Uterus (tissue), 4 donors: ENCODE measurements around the gene SLC6A7. TPM values are rescaled to one million over a fixed set of nuclear protein-coding genes. Genes with fewer than 3 reads are reported as not detected.

Experiments used
- DNase-seq, 2 donors: peaks; one replicate each; pipeline ENCODE4 v3.0.0-alpha.2; 2019 to 2020
- H3K27ac ChIP-seq, 2 donors: fragments of 200-600 bp; sonication (generic); 1 replicate in 1 of 2; 2 replicates in 1 of 2; pipeline ENCODE4 v1.5.1; 2016 to 2018
- H3K27me3 ChIP-seq, 2 donors: fragments of 200-600 bp; sonication (generic); one replicate each; pipeline ENCODE4 v1.5.1; 2018 to 2019; ENCODE audit warnings: control low read depth in 1 of 2
- H3K36me3 ChIP-seq, 2 donors: fragments of 200-600 bp; sonication (generic); one replicate each; pipeline ENCODE4 v1.5.1; 2019; ENCODE audit warnings: control low read depth in 1 of 2
- H3K4me1 ChIP-seq, 2 donors: fragments of 200-600 bp; sonication (generic); one replicate each; pipeline ENCODE4 v1.5.1; 2018 to 2019; ENCODE audit warnings: control low read depth in 1 of 2
- H3K4me3 ChIP-seq, 2 donors: fragments of 200-600 bp; sonication (generic); 1 replicate in 1 of 2; 2 replicates in 1 of 2; pipeline ENCODE4 v1.5.1; 2018 to 2019; ENCODE audit warnings: mild to moderate bottlenecking in 1 of 2
- H3K9me3 ChIP-seq, 2 donors: fragments of 200-600 bp; sonication (generic); one replicate each; pipeline ENCODE4 v1.5.1; 2019; ENCODE audit warnings: control low read depth in 1 of 2
- POLR2A ChIP-seq, 2 donors: fragments of 450-650 bp; IDR thresholded peaks; one replicate each; pipeline ENCODE4 v1.6.1; 2016; ENCODE audit warnings: antibody characterized with exemption in 2 of 2, mild to moderate bottlenecking in 1 of 2, moderate library complexity in 1 of 2
- intact Hi-C: fragments of 100-400 bp; cut with DNase I; formaldehyde crosslinking; loops from one replicate; pipeline ENCODE4 v1.15.1; 2023; ENCODE audit warnings: low total_unique reads
- total RNA-seq, 4 donors: library from RNA; depleted of rRNA in 3 of 4; stranded (reverse); fragments of >200 nt in 3 of 4; gene quantifications; one replicate each; pipeline versions ENCODE4 v1.1.0 to v1.2.4, GENCODE V29; 2014 to 2023
- TF ChIP-seq, protein P1 (sequence below), 4 experiments: fragments of 200-600 bp in 2 of 4; fragments of 450-650 bp in 2 of 4; sonication (generic) in 2 of 4; IDR thresholded peaks; one replicate each; pipeline ENCODE4 v1.5.1; 2016 to 2019; ENCODE audit warnings: antibody characterized with exemption in 4 of 4, mild to moderate bottlenecking in 2 of 4, moderate library complexity in 1 of 4
- donor health status: DM: yes; HTN: yes; CAD: no.

The SLC6A7 gene
- total RNA-seq, 4 donors from 2014 or later = not detected

DNA sequence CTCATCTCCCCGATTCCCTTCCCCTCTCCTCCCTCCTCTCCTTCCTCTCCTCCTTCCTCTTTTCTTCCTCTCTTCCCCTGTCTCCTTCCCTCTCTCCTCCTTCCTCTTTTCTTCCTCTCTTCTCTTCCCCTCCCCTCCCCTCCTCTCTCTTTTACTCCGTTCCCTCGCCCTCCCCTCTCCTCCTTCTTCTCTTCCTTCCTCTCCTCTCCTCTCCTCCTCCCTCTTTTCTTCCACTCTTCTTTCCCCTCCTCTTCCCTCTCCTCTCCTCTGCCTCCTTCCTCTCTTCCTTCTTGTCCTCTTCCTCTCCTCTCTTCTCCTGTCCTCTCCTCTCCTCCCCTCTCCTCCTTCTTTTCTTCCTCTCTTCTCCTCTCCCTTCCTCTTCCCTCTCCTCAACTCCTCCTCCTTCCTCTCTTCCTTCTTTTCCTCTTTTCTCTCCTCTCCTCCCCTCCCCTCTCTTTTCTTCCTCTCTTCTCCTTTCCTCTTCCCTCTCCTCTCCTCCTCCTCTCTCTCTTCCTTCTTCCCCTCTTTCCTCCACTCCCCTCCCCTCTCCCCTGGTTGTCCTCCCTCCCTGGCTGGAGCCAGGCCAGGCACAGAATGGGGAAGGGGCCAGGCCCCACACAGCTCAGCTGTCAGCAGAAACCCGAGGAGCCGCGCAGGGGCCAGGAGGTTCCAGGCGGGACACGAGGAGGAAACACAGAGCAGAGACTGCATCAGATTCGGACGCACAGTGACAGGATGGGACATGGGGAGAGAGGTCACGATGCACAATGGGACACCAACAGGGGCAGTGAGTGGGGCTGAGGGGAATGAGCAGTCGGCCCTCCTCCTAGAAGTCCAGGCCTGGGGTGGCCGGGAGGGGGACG is 51.7 kb downstream of the SLC6A7 start:
- peaks cover 0 to 17% of the 10 kb centered on the region in 2 donors for H3K4me1 ChIP-seq
- no peaks in the 10 kb centered on the region for H3K27me3 ChIP-seq
- H3K9me3 ChIP-seq = no peaks in the 10 kb centered on the region
- no peak overlapping the region for H3K27ac ChIP-seq
- H3K36me3 ChIP-seq = no peaks in the 10 kb centered on the region
- no peak for DNase-seq
- H3K4me3 ChIP-seq = no peak overlapping the region
- intact Hi-C loops = no loop called here
- TF ChIP-seq, protein P1, sequence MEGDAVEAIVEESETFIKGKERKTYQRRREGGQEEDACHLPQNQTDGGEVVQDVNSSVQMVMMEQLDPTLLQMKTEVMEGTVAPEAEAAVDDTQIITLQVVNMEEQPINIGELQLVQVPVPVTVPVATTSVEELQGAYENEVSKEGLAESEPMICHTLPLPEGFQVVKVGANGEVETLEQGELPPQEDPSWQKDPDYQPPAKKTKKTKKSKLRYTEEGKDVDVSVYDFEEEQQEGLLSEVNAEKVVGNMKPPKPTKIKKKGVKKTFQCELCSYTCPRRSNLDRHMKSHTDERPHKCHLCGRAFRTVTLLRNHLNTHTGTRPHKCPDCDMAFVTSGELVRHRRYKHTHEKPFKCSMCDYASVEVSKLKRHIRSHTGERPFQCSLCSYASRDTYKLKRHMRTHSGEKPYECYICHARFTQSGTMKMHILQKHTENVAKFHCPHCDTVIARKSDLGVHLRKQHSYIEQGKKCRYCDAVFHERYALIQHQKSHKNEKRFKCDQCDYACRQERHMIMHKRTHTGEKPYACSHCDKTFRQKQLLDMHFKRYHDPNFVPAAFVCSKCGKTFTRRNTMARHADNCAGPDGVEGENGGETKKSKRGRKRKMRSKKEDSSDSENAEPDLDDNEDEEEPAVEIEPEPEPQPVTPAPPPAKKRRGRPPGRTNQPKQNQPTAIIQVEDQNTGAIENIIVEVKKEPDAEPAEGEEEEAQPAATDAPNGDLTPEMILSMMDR (IDR thresholded peaks at IDR 0.05) = no peak
- TF ChIP-seq POLR2A (IDR thresholded peaks at IDR 0.05) = no peak

DNA sequence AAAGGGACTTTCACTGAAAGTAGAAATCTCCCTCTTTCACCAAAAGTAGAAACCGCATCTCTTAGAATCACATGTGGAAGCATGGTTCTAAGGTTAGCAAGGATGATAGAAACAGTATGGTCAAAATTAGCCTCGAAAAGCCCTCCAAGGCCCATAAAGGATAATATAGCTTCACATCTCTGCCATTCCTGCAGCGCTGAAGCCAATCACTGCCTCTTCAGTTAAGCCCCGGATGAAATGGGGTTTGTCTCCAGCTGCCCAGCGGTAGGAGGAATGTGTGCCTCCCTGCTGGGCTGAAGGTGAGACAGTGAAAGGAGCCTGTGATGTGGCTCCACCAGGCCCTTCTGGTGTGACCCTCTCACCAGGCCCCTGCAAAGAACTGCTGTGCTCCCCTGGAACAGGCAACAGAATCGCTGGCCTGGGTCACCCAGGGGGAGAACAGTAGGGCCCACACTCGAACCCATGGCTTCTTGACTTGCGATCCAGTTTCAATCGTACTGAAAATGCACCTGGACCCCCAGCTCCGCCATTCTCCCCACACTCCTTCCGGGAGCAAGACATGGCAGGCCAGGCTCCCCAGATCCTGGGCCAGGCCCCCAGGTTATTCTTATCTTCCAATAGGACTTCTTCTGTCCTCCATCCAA is 52.5 kb downstream of the SLC6A7 start:
- intact Hi-C loops = no loop called here
- no peaks in the 10 kb centered on the region for H3K9me3 ChIP-seq
- H3K36me3 ChIP-seq = no peaks in the 10 kb centered on the region
- H3K27me3 ChIP-seq = no peaks in the 10 kb centered on the region
- peaks cover 0 to 17% of the 10 kb centered on the region in 2 donors for H3K4me1 ChIP-seq
- no peak overlapping the region for H3K27ac ChIP-seq
- H3K4me3 ChIP-seq = no peak overlapping the region
- DNase-seq = no peak
- TF ChIP-seq POLR2A (IDR thresholded peaks at IDR 0.05) = no peak
- TF ChIP-seq, protein P1 (IDR thresholded peaks at IDR 0.05) = no peak

DNA sequence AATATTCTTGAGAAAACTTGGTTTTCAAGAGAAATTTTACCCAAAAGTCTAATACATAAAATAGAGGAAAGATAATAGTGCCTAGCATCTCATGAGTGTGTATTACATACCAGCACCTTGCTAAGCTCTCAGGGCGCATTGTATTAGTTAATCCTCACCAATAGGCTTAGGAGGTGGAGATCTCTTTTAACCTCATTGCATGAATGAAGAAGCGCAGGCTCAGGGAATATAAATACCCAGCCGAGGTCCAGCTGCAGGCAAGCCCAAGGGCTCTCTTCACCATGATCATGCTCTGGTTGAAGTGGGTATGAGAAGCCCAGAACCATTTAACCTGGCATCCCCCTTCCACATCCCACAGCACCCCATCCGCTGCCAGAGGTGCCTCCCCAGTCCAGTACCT is 53.7 kb downstream of the SLC6A7 start:
- TF ChIP-seq POLR2A (IDR thresholded peaks at IDR 0.05) = no peak
- TF ChIP-seq, protein P1 (IDR thresholded peaks at IDR 0.05) = no peak
- Histone ChIP-seq H3K36me3 (no peaks in the 10 kb centered on the region), H3K27me3 (no peaks in the 10 kb centered on the region), H3K4me1 (peaks cover 0 to 17% of the 10 kb centered on the region in 2 donors), H3K9me3 (no peaks in the 10 kb centered on the region), H3K4me3 (no peak overlapping the region), H3K27ac (peak overlapping the region; percentile 15 to 75)
- no peak for DNase-seq
- intact Hi-C loops = no loop called here

DNA sequence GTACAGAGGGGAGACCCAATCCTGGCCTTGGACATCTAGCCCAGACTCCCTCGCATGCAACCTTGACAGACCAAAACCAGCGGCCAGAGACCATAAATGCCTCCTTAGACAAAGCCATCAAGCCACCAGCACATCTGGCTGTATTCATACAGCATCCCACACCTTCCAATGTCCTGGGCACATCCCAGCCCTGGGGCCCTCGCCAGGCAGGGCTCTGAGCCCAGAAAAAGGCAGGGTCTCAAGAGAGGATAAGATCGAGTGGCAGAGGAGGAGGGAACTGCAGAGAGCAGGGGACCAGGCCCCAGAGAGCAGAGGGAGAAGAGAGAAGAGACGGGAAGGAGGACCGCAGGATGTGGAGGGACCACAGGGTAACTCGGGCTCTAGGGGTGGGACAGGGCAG is 54.3 kb downstream of the SLC6A7 start:
- intact Hi-C loops = no loop called here
- no peaks in the 10 kb centered on the region for H3K9me3 ChIP-seq

More for the DNA sequence above, 54.3 kb downstream of the SLC6A7 start:
- TF ChIP-seq, protein P1 (IDR thresholded peaks at IDR 0.05) = no peak
- TF ChIP-seq POLR2A (IDR thresholded peaks at IDR 0.05) = no peak
- Histone ChIP-seq H3K36me3 (no peaks in the 10 kb centered on the region), H3K27ac (peak overlapping the region; percentile 62 to 75), H3K4me3 (no peak overlapping the region), H3K4me1 (peaks cover 0 to 17% of the 10 kb centered on the region in 2 donors), H3K27me3 (no peaks in the 10 kb centered on the region)
- peak in 1 of 2 donors; percentile 41 for DNase-seq
